ENCODE measurements around the gene MROH2B.
"Not testable (repeated sequence)": the region's sequence is repeated elsewhere in the genome, so short reads cannot be mapped to it uniquely, and the experiment has no call there.

MROH2B gene

GRCh38 chr5:41022600-41022999 lies 48.5 kb downstream of the MROH2B start:
- not testable (repeated sequence) for DNase-seq (ENCODE audit: low read depth in 2 of 2)

- no peak for DNase-seq (ENCODE audit: low read depth in 2 of 2)
These were observed 58.8 kb downstream of the MROH2B start for GRCh38 chr5:41012318-41012717.

GRCh38 chr5:41010572-41010971 lies 60.6 kb downstream of the MROH2B start:
- no peak for DNase-seq (ENCODE audit: low read depth in 2 of 2)

- DNase-seq (ENCODE audit: low read depth in 2 of 2), result no peak
These were observed 61.9 kb downstream of the MROH2B start for GRCh38 chr5:41009232-41009631.

- DNase-seq (ENCODE audit: low read depth in 2 of 2), result no peak
These were observed 66.2 kb downstream of the MROH2B start for GRCh38 chr5:41004931-41005330.

- DNase-seq (ENCODE audit: low read depth in 2 of 2), result no peak
These were observed 67.3 kb downstream of the MROH2B start for GRCh38 chr5:41003670-41004376.

- no peak for DNase-seq (ENCODE audit: low read depth in 2 of 2)
These were observed 71.2 kb downstream of the MROH2B start for GRCh38 chr5:40999966-41000365.

- no peak for DNase-seq (ENCODE audit: low read depth in 2 of 2)
These were observed 72.0 kb downstream of the MROH2B start for GRCh38 chr5:40999142-40999541.

- no peak for DNase-seq (ENCODE audit: low read depth in 2 of 2)
These were observed 75.1 kb downstream of the MROH2B start for GRCh38 chr5:40995801-40996586.

GRCh38 chr5:40991981-40992559 lies 79.1 kb downstream of the MROH2B start:
- no peak for DNase-seq (ENCODE audit: low read depth in 2 of 2)

GRCh38 chr5:40991168-40991980 lies 79.8 kb downstream of the MROH2B start:
- no peak for DNase-seq (ENCODE audit: low read depth in 2 of 2)

GRCh38 chr5:40988746-40989510 lies 82.2 kb downstream of the MROH2B start:
- no peak for DNase-seq (ENCODE audit: low read depth in 2 of 2)

GRCh38 chr5:40987349-40987748 lies 83.8 kb downstream of the MROH2B start:
- no peak for DNase-seq (ENCODE audit: low read depth in 2 of 2)

GRCh38 chr5:40986666-40987065 lies 84.5 kb downstream of the MROH2B start:
- no peak for DNase-seq (ENCODE audit: low read depth in 2 of 2)

GRCh38 chr5:40985501-40985900 lies 85.6 kb downstream of the MROH2B start:
- DNase-seq (ENCODE audit: low read depth in 2 of 2), result no peak

GRCh38 chr5:40984884-40985283 lies 86.3 kb downstream of the MROH2B start:
- no peak for DNase-seq (ENCODE audit: low read depth in 2 of 2)

- no peak for DNase-seq (ENCODE audit: low read depth in 2 of 2)
These were observed 87.4 kb downstream of the MROH2B start for GRCh38 chr5:40983781-40984180.

- DNase-seq (ENCODE audit: low read depth in 2 of 2), result no peak
These were observed 89.7 kb downstream of the MROH2B start for GRCh38 chr5:40981420-40981819.

- DNase-seq (ENCODE audit: low read depth in 2 of 2), result no peak
These were observed 94.3 kb downstream of the MROH2B start for GRCh38 chr5:40976836-40977235.

GRCh38 chr5:40976041-40976440 lies 95.1 kb downstream of the MROH2B start:
- DNase-seq (ENCODE audit: low read depth in 2 of 2), result no peak

- DNase-seq (ENCODE audit: low read depth in 2 of 2), result no peak
These were observed 97.7 kb downstream of the MROH2B start for GRCh38 chr5:40973364-40974004.

All from stimulated activated CD8-positive, alpha-beta memory T cell treated with anti-CD3 and anti-CD28 coated beads, Interleukin-7, amount 100 ng/mL, for 1 hour (primary cell).